MM.1S (cell line): ENCODE measurements around the gene SDHC.
"Not testable (repeated sequence)": the region's sequence is repeated elsewhere in the genome, so short reads cannot be mapped to it uniquely, and the experiment has no call there.

Experiments
- CTCF ChIP-seq: fragments of 300-600 bp; sonication (generic); IDR thresholded peaks from 2 replicates; pipeline ENCODE4 v1.5.1; 2016; ENCODE audit warnings: antibody characterized with exemption, low read length, mixed read lengths
- EZH2 ChIP-seq: fragments of 300-600 bp; sonication (generic); optimal IDR thresholded peaks from 2 replicates; pipeline ENCODE3; 2017; ENCODE audit warnings: low read depth, mild to moderate bottlenecking, antibody characterized with exemption, low read length, mixed read lengths
- EZH2phosphoT487 ChIP-seq: fragments of 300-600 bp; sonication (generic); IDR thresholded peaks from 2 replicates; pipeline ENCODE4 v1.6.1; 2018; ENCODE audit warnings: antibody characterized with exemption, low read length

- not testable (repeated sequence) for TF ChIP-seq CTCF, EZH2phosphoT487, EZH2
Measured at GRCh38 chr1:161389158-161389557, 75.0 kb downstream of the SDHC start.
